Mammary microvascular endothelial cell (primary cell): ENCODE measurements around the gene OR6C4. TPM values are rescaled to one million over a fixed set of nuclear protein-coding genes. Genes with fewer than 3 reads are reported as not detected.

Experiments
- total RNA-seq: library from RNA; depleted of rRNA; stranded (reverse); fragments of >200 nt; gene quantifications from 2 replicates; pipeline ENCODE4 v1.2.3, GENCODE V29; 2015

The OR6C4 gene
- total RNA-seq: not detected in 2 replicates

DNA sequence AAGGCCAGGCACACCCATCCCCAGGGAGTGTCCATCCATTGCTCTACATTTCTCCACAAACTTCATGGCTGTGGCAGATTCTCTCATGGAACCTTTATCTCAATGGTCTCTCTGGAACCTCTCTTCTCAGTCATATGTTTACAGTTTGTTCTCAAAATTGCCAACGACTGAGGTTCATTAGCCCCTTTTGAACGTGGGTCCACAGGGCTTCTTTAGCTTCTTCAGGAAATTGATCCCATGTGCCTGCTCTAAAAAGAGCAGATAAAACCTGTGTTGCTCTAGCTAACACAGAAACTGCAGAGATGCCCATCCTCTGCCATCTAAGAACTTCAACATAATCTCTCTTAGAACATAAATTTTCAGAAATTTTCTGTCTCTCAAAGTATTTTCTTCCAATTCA lies at the start of gene OR6C4:
Gene OR6C4 (plus strand): TSS at position 301 of the 400 bp plus-strand sequence. CDS start 1,625 bp downstream, outside the sequence.

GRCh38 chr12:55572168-55572567 lies 22.8 kb downstream of the OR6C4 start, which contains the start of gene OR2AP1:
Gene OR2AP1 (plus strand): TSS chr12:55572468. CDS start chr12:55574415, 1,947 bp downstream.

Other genes starting within 250 kb of the OR6C4 start
- not detected in 2 replicates for gene OR6C1, start 235.3 kb upstream of the OR6C4 start, total RNA-seq
- gene OR6C3, start 218.9 kb upstream of the OR6C4 start, total RNA-seq: not detected in 2 replicates
- gene OR6C75, start 186.6 kb upstream of the OR6C4 start, total RNA-seq: not detected in 2 replicates
- not detected in 2 replicates for gene OR6C65, start 149.1 kb upstream of the OR6C4 start, total RNA-seq
- gene OR6C76, start 123.3 kb upstream of the OR6C4 start, total RNA-seq: not detected in 2 replicates
- not detected in 2 replicates for gene OR6C2, start 105.5 kb upstream of the OR6C4 start, total RNA-seq
- gene OR6C70, start 79.5 kb upstream of the OR6C4 start, total RNA-seq: not detected in 2 replicates
- not detected in 2 replicates for gene OR6C68, start 57.2 kb upstream of the OR6C4 start, total RNA-seq
- not detected in 2 replicates for gene OR2AP1, start 22.9 kb downstream of the OR6C4 start, total RNA-seq
- not detected in 2 replicates for gene OR10P1, start 87.3 kb downstream of the OR6C4 start, total RNA-seq
- gene ITGA7, start 158.3 kb downstream of the OR6C4 start, total RNA-seq: 0.07 and 0.30 TPM in 2 replicates
- gene BLOC1S1, start 166.4 kb downstream of the OR6C4 start, total RNA-seq: 155 and 161 TPM in 2 replicates
- gene RDH5, start 170.8 kb downstream of the OR6C4 start, total RNA-seq: 0.67 and 3.0 TPM in 2 replicates
- 720 and 809 TPM in 2 replicates for gene CD63, start 179.4 kb downstream of the OR6C4 start, total RNA-seq
- 2.5 and 3.3 TPM in 2 replicates for gene GDF11, start 193.5 kb downstream of the OR6C4 start, total RNA-seq